T47D (cell line): Measurements from ENCODE around the gene LOXHD1.

Source experiments
- DNase-seq, 2 experiments: peaks; one replicate each; pipeline versions ENCODE4 v3.0.0 to v3.0.0-alpha.2; 2011 to 2012; ENCODE audit warnings: low read depth in 1 of 2, low spot score in 1 of 2
- JUND ChIP-seq: IDR thresholded peaks from 2 replicates; pipeline ENCODE4 v1.6.1; 2012; ENCODE audit warnings: low read depth
- in situ Hi-C: cut with HindIII; loops from 2 replicates; pipeline ENCODE4 v1.10.0; 2016; ENCODE audit warnings: low sequenced_read_pairs, low pct_unique_long_range_greater_than_20kb

The LOXHD1 gene

GRCh38 chr18:46528037-46528436 is 129.0 kb downstream of the LOXHD1 start:
- in situ Hi-C loops: no loop called here
- no peak for DNase-seq
- no peak for TF ChIP-seq JUND

- DNase-seq: no peak
- TF ChIP-seq JUND: no peak
- in situ Hi-C loops: no loop called here
Measured at GRCh38 chr18:46519870-46520269, 137.2 kb downstream of the LOXHD1 start.

- in situ Hi-C loops: no loop called here
- TF ChIP-seq JUND: no peak
- peak; percentile 3 to 24 for DNase-seq
Measured at GRCh38 chr18:46518438-46518837, 138.6 kb downstream of the LOXHD1 start.

- DNase-seq: no peak
- in situ Hi-C loops: no loop called here
- no peak for TF ChIP-seq JUND
Measured at GRCh38 chr18:46516555-46516954, 140.5 kb downstream of the LOXHD1 start.

GRCh38 chr18:46510386-46510785 is 146.6 kb downstream of the LOXHD1 start:
- no peak for TF ChIP-seq JUND
- in situ Hi-C loops: no loop called here
- no peak for DNase-seq

GRCh38 chr18:46509530-46509929 is 147.5 kb downstream of the LOXHD1 start:
- no peak for TF ChIP-seq JUND
- in situ Hi-C loops: no loop called here
- no peak for DNase-seq

GRCh38 chr18:46506974-46507586 is 149.9 kb downstream of the LOXHD1 start:
- in situ Hi-C loops: no loop called here
- TF ChIP-seq JUND: no peak
- DNase-seq: peak in 1 of 2 experiments; percentile 38

GRCh38 chr18:46502444-46502843 is 154.6 kb downstream of the LOXHD1 start:
- peak; percentile 5 to 54 for DNase-seq
- in situ Hi-C loops: no loop called here
- TF ChIP-seq JUND: no peak

GRCh38 chr18:46497129-46497528 is 159.9 kb downstream of the LOXHD1 start:
- in situ Hi-C loops: no loop called here
- TF ChIP-seq JUND: no peak
- peak; percentile 23 to 63 for DNase-seq

- TF ChIP-seq JUND: no peak
- no peak for DNase-seq
- in situ Hi-C loops: no loop called here
Measured at GRCh38 chr18:46488471-46489213, 168.4 kb downstream of the LOXHD1 start.

GRCh38 chr18:46485675-46486194 is 171.3 kb downstream of the LOXHD1 start:
- in situ Hi-C loops: no loop called here
- DNase-seq: no peak
- no peak for TF ChIP-seq JUND

- in situ Hi-C loops: no loop called here
- no peak for DNase-seq
Measured at GRCh38 chr18:46484971-46485370, 172.0 kb downstream of the LOXHD1 start.

GRCh38 chr18:46482831-46483230 is 174.2 kb downstream of the LOXHD1 start:
- in situ Hi-C loops: no loop called here
- no peak for TF ChIP-seq JUND
- no peak for DNase-seq

More at GRCh38 chr18:46484971-46485370, 172.0 kb downstream of the LOXHD1 start:
- TF ChIP-seq JUND: no peak
